ENCODE data around the gene LRR1.

DNA sequence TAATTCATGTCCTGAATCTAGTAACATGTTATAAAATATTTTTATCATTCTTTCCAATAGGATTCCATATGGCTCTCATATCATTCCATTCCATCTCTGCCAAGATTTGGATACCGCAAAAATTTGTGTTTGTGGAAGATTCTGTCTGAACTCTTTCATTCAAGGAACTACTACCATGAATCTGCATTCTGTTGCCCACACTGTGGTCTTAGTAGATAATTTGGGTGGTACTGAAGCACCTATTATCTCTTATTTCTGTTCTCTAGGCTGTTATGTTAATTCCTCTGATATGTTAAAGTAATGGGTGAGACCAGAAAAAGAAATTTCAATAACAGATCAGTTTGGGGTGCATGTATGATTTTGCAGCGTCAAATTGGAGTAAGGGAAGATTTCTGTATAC is 15.5 kb downstream of the LRR1 start:
- no peak for TF ChIP-seq ZNF274 (IDR thresholded peaks at IDR 0.05; ENCODE audit: borderline replicate concordance, low read depth, low read length)
- TF ChIP-seq, protein P1, sequence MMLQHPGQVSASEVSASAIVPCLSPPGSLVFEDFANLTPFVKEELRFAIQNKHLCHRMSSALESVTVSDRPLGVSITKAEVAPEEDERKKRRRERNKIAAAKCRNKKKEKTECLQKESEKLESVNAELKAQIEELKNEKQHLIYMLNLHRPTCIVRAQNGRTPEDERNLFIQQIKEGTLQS (IDR thresholded peaks at IDR 0.05) = no peak
- TF ChIP-seq, protein P1 (CRISPR knock-in tag; conservative IDR thresholded peaks at IDR 0.05) = no peak
- TF ChIP-seq JUND (IDR thresholded peaks at IDR 0.05; ENCODE audit: borderline replicate concordance, low read depth, low read length) = no peak
- TF ChIP-seq JUND (tag; IDR thresholded peaks at IDR 0.05; ENCODE audit: borderline replicate concordance, low read depth, low read length) = no peak
- TF ChIP-seq EP300 (IDR thresholded peaks at IDR 0.05; ENCODE audit: low read length) = no peak
- TF ChIP-seq ZSCAN29 (IDR thresholded peaks at IDR 0.05) = no peak
- no peak for TF ChIP-seq SRF (CRISPR knock-in tag; IDR thresholded peaks at IDR 0.05)

All from K562 (cell line).